PFSK-1 (cell line): ENCODE measurements around the gene TRIM33.

Experiments used
- POLR2AphosphoS5 ChIP-seq: IDR thresholded peaks from 2 replicates; pipeline ENCODE4 v1.6.1; 2012; ENCODE audit warnings: low read depth, mild to moderate bottlenecking, control low read depth, low read length, moderate library complexity
- TF ChIP-seq, protein P1 (sequence below), 2 experiments: IDR thresholded peaks; 2 replicates each; pipeline versions ENCODE4 v1.6.1 to v1.8.0; 2011 to 2012; ENCODE audit warnings: low read depth in 2 of 2, low read length in 2 of 2, control low read depth in 1 of 2, inconsistent platforms in 1 of 2, mild to moderate bottlenecking in 1 of 2, moderate library complexity in 1 of 2; ENCODE audit not compliant: insufficient read depth in 1 of 2

GRCh38 chr1:114467491-114467890, 43.5 kb downstream of the TRIM33 start:
- TF ChIP-seq POLR2AphosphoS5 = no peak
- TF ChIP-seq, protein P1, sequence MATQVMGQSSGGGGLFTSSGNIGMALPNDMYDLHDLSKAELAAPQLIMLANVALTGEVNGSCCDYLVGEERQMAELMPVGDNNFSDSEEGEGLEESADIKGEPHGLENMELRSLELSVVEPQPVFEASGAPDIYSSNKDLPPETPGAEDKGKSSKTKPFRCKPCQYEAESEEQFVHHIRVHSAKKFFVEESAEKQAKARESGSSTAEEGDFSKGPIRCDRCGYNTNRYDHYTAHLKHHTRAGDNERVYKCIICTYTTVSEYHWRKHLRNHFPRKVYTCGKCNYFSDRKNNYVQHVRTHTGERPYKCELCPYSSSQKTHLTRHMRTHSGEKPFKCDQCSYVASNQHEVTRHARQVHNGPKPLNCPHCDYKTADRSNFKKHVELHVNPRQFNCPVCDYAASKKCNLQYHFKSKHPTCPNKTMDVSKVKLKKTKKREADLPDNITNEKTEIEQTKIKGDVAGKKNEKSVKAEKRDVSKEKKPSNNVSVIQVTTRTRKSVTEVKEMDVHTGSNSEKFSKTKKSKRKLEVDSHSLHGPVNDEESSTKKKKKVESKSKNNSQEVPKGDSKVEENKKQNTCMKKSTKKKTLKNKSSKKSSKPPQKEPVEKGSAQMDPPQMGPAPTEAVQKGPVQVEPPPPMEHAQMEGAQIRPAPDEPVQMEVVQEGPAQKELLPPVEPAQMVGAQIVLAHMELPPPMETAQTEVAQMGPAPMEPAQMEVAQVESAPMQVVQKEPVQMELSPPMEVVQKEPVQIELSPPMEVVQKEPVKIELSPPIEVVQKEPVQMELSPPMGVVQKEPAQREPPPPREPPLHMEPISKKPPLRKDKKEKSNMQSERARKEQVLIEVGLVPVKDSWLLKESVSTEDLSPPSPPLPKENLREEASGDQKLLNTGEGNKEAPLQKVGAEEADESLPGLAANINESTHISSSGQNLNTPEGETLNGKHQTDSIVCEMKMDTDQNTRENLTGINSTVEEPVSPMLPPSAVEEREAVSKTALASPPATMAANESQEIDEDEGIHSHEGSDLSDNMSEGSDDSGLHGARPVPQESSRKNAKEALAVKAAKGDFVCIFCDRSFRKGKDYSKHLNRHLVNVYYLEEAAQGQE (IDR thresholded peaks at IDR 0.05; ENCODE audit: insufficient read depth in 1 of 2, low read depth in 2 of 2, low read length in 2 of 2) = no peak
